ENCODE results near the gene SFTPB.

SFTPB gene

GRCh38 chr2:85649201-85650190 lies 18.5 kb downstream of the SFTPB start:
- Histone ChIP-seq H4K5ac (ENCODE audit: low read length) (no peak overlapping the region), H3K23ac (ENCODE audit: low read length) (no peak overlapping the region), H3K79me2 (ENCODE audit: control insufficient read depth, insufficient read depth, low read length) (no peaks in the 10 kb centered on the region), H3K56ac (ENCODE audit: low read length) (no peak overlapping the region), H2BK5ac (ENCODE audit: low read length) (no peak overlapping the region), H3K4me1 (ENCODE audit: control insufficient read depth, low read depth, low read length) (no peaks in the 10 kb centered on the region), H3K27ac (ENCODE audit: low read depth, low read length) (no peak overlapping the region), H3K27me3 (ENCODE audit: insufficient read depth, low read length, poor library complexity) (no peaks in the 10 kb centered on the region), H3K36me3 (ENCODE audit: control insufficient read depth, insufficient read depth, low read length) (peaks cover 26% of the 10 kb centered on the region), H3K4ac (ENCODE audit: low read depth, low read length) (no peak overlapping the region), H3K18ac (ENCODE audit: low read length) (no peak overlapping the region), H2BK15ac (replicated peaks; ENCODE audit: low read depth) (no peak overlapping the region), H3K79me1 (ENCODE audit: low read length) (no peaks in the 10 kb centered on the region), H3K4me3 (ENCODE audit: low read length) (no peak overlapping the region), H3K4me2 (ENCODE audit: low read length) (no peak overlapping the region), H3K9ac (ENCODE audit: low read length) (no peak overlapping the region), H4K8ac (ENCODE audit: low read depth, low read length) (no peak overlapping the region), H2AK5ac (ENCODE audit: low read length) (no peak overlapping the region), H2BK120ac (ENCODE audit: low read depth, low read length) (no peak overlapping the region)
- no peak for DNase-seq
- no CpG with 5 or more reads among the region's 9 CpGs for WGBS (ENCODE audit: extremely low coverage, insufficient coverage, low lambda C conversion rate)

- peak; percentile 45 for DNase-seq
- Histone ChIP-seq H3K9ac (ENCODE audit: low read length) (no peak overlapping the region), H3K56ac (ENCODE audit: low read length) (no peak overlapping the region), H3K4ac (ENCODE audit: low read depth, low read length) (no peak overlapping the region), H3K4me1 (ENCODE audit: control insufficient read depth, low read depth, low read length) (no peaks in the 10 kb centered on the region), H3K4me3 (ENCODE audit: low read length) (no peak overlapping the region), H4K8ac (ENCODE audit: low read depth, low read length) (no peak overlapping the region), H4K5ac (ENCODE audit: low read length) (no peak overlapping the region), H2BK120ac (ENCODE audit: low read depth, low read length) (no peak overlapping the region), H2BK5ac (ENCODE audit: low read length) (no peak overlapping the region), H3K23ac (ENCODE audit: low read length) (no peak overlapping the region), H3K27ac (ENCODE audit: low read depth, low read length) (no peak overlapping the region), H3K18ac (ENCODE audit: low read length) (no peak overlapping the region), H3K4me2 (ENCODE audit: low read length) (no peak overlapping the region), H2AK5ac (ENCODE audit: low read length) (no peak overlapping the region), H3K79me1 (ENCODE audit: low read length) (no peaks in the 10 kb centered on the region), H3K27me3 (ENCODE audit: insufficient read depth, low read length, poor library complexity) (no peaks in the 10 kb centered on the region), H3K36me3 (ENCODE audit: control insufficient read depth, insufficient read depth, low read length) (peaks cover 23% of the 10 kb centered on the region), H3K79me2 (ENCODE audit: control insufficient read depth, insufficient read depth, low read length) (no peaks in the 10 kb centered on the region), H2BK15ac (replicated peaks; ENCODE audit: low read depth) (no peak overlapping the region)
- no CpG with 5 or more reads among the region's 2 CpGs for WGBS (ENCODE audit: extremely low coverage, insufficient coverage, low lambda C conversion rate)
Measured at GRCh38 chr2:85648619-85649018, 19.4 kb downstream of the SFTPB start.

GRCh38 chr2:85647823-85648526 lies 20.0 kb downstream of the SFTPB start:
- Histone ChIP-seq H2AK5ac (ENCODE audit: low read length) (no peak overlapping the region), H3K4me3 (ENCODE audit: low read length) (no peak overlapping the region), H3K36me3 (ENCODE audit: control insufficient read depth, insufficient read depth, low read length) (peaks cover 23% of the 10 kb centered on the region), H4K5ac (ENCODE audit: low read length) (no peak overlapping the region), H3K27ac (ENCODE audit: low read depth, low read length) (no peak overlapping the region), H3K79me2 (ENCODE audit: control insufficient read depth, insufficient read depth, low read length) (no peaks in the 10 kb centered on the region), H3K9ac (ENCODE audit: low read length) (no peak overlapping the region), H3K4me1 (ENCODE audit: control insufficient read depth, low read depth, low read length) (no peaks in the 10 kb centered on the region), H3K27me3 (ENCODE audit: insufficient read depth, low read length, poor library complexity) (no peaks in the 10 kb centered on the region), H2BK15ac (replicated peaks; ENCODE audit: low read depth) (no peak overlapping the region), H2BK120ac (ENCODE audit: low read depth, low read length) (no peak overlapping the region), H3K4me2 (ENCODE audit: low read length) (no peak overlapping the region), H3K4ac (ENCODE audit: low read depth, low read length) (no peak overlapping the region), H3K79me1 (ENCODE audit: low read length) (no peaks in the 10 kb centered on the region), H4K8ac (ENCODE audit: low read depth, low read length) (no peak overlapping the region), H3K56ac (ENCODE audit: low read length) (no peak overlapping the region), H2BK5ac (ENCODE audit: low read length) (no peak overlapping the region), H3K23ac (ENCODE audit: low read length) (no peak overlapping the region), H3K18ac (ENCODE audit: low read length) (no peak overlapping the region)
- DNase-seq = no peak
- no CpG with 5 or more reads among the region's 10 CpGs for WGBS (ENCODE audit: extremely low coverage, insufficient coverage, low lambda C conversion rate)

DNA sequence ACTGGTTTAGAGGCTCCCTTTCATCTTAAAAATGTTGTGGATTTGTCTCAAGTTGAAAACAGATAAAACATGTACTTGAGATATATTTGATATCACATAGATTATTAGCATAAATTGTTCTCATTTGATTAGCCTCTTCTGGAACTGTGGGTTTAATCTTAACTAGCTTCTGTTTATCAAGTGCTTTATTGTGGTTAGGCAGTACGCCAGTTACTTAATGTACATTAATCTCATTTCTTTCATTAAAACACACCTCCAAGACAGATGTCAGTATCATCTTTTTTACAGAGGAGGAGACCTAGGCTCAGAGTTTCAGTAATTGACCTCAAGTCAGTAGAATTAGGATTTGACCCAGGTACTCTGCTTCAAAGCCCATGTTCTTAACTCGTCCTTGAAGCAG lies 21.8 kb downstream of the SFTPB start:
- Histone ChIP-seq H3K9ac (ENCODE audit: low read length) (no peak overlapping the region), H4K5ac (ENCODE audit: low read length) (no peak overlapping the region), H3K4me2 (ENCODE audit: low read length) (no peak overlapping the region), H4K8ac (ENCODE audit: low read depth, low read length) (no peak overlapping the region), H2BK5ac (ENCODE audit: low read length) (no peak overlapping the region), H3K79me1 (ENCODE audit: low read length) (no peaks in the 10 kb centered on the region), H3K27me3 (ENCODE audit: insufficient read depth, low read length, poor library complexity) (no peaks in the 10 kb centered on the region), H3K56ac (ENCODE audit: low read length) (no peak overlapping the region), H2AK5ac (ENCODE audit: low read length) (no peak overlapping the region), H3K27ac (ENCODE audit: low read depth, low read length) (no peak overlapping the region), H3K18ac (ENCODE audit: low read length) (no peak overlapping the region), H3K4me3 (ENCODE audit: low read length) (no peak overlapping the region), H2BK120ac (ENCODE audit: low read depth, low read length) (no peak overlapping the region), H3K4me1 (ENCODE audit: control insufficient read depth, low read depth, low read length) (no peaks in the 10 kb centered on the region), H3K23ac (ENCODE audit: low read length) (no peak overlapping the region), H3K36me3 (ENCODE audit: control insufficient read depth, insufficient read depth, low read length) (peaks cover 29% of the 10 kb centered on the region), H2BK15ac (replicated peaks; ENCODE audit: low read depth) (no peak overlapping the region), H3K79me2 (ENCODE audit: control insufficient read depth, insufficient read depth, low read length) (no peaks in the 10 kb centered on the region), H3K4ac (ENCODE audit: low read depth, low read length) (no peak overlapping the region)
- WGBS (ENCODE audit: extremely low coverage, insufficient coverage, low lambda C conversion rate) = no CpG with 5 or more reads among the region's 2 CpGs
- DNase-seq = no peak

DNA sequence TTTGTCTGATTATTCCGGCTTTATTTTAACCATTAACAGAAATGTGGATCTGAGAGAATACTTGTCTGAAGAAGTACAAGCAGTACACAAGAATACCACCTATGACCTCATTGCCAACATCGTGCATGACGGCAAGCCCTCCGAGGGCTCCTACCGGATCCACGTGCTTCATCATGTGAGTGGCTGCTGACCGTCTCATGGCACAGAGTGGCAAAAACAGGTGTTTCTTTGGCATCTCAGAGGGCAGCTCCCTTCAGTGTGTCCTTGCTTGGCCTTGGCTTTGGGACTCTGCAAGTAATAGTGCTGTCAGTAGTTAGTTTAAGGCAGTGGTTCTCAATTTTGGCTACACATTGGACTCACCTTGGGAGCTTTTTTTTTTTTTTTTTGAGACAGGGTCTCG lies 23.1 kb downstream of the SFTPB start:
- Histone ChIP-seq H3K27me3 (ENCODE audit: insufficient read depth, low read length, poor library complexity) (no peaks in the 10 kb centered on the region), H2BK120ac (ENCODE audit: low read depth, low read length) (no peak overlapping the region), H3K27ac (ENCODE audit: low read depth, low read length) (no peak overlapping the region), H2BK5ac (ENCODE audit: low read length) (no peak overlapping the region), H3K4ac (ENCODE audit: low read depth, low read length) (no peak overlapping the region), H3K9ac (ENCODE audit: low read length) (no peak overlapping the region), H3K4me2 (ENCODE audit: low read length) (no peak overlapping the region), H2BK15ac (replicated peaks; ENCODE audit: low read depth) (no peak overlapping the region), H2AK5ac (ENCODE audit: low read length) (no peak overlapping the region), H3K56ac (ENCODE audit: low read length) (no peak overlapping the region), H3K79me2 (ENCODE audit: control insufficient read depth, insufficient read depth, low read length) (no peaks in the 10 kb centered on the region), H3K4me3 (ENCODE audit: low read length) (no peak overlapping the region), H4K8ac (ENCODE audit: low read depth, low read length) (no peak overlapping the region), H3K79me1 (ENCODE audit: low read length) (no peaks in the 10 kb centered on the region), H4K5ac (ENCODE audit: low read length) (no peak overlapping the region), H3K36me3 (ENCODE audit: control insufficient read depth, insufficient read depth, low read length) (peaks cover 32% of the 10 kb centered on the region), H3K4me1 (ENCODE audit: control insufficient read depth, low read depth, low read length) (no peaks in the 10 kb centered on the region), H3K23ac (ENCODE audit: low read length) (no peak overlapping the region), H3K18ac (ENCODE audit: low read length) (no peak overlapping the region)
- no CpG with 5 or more reads among the region's 8 CpGs for WGBS (ENCODE audit: extremely low coverage, insufficient coverage, low lambda C conversion rate)
- DNase-seq = no peak

Measured in mesendoderm (in vitro differentiated cells).